ENCODE measurements around the gene STRBP. TPM values are rescaled to one million over a fixed set of nuclear protein-coding genes. Genes with fewer than 3 reads are reported as not detected.

The STRBP gene
- total RNA-seq, 1 donor from 2014 or later, result 65.9 TPM

DNA sequence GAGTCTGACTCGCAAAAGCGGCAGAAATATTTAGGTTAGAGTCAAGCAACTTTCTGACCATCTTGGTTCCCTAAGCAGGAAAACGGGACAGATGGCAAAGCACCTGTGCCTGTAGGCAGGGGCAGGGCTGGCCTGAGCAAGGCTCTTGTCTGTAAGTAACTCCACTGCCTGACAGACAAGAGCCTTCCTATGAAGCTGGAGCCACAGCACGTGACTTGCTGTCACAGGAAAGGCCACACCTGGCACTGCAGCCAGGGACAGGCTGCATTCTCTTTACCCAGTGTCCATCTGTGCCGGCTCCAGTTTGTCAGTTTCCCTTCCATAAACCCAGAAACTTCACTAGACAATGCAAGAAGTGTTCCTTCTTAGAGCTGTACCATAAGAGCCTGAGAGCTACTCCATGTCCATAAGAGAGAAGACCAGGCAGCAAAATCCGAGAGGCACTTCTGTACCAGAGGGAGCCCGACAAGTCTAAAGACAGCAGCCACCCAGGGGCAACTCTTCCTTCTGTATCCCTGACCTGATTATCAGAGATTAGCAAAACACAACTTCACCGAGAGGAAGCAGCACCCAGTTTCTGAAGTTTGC is 156.9 kb downstream of the STRBP start:
- DNase-seq (ENCODE audit: low spot score in 2 of 2, unreplicated experiment in 2 of 2), result no peak
- Mint-ChIP-seq H3K27me3 (ENCODE audit: low read depth) (no peaks in the 10 kb centered on the region), H3K4me1 (no peaks in the 10 kb centered on the region), H3K36me3 (peaks cover 23% of the 10 kb centered on the region), H3K27ac (no peak overlapping the region), H3K9me3 (no peaks in the 10 kb centered on the region), H3K4me3 (no peak overlapping the region)
- TF ChIP-seq, protein P1, sequence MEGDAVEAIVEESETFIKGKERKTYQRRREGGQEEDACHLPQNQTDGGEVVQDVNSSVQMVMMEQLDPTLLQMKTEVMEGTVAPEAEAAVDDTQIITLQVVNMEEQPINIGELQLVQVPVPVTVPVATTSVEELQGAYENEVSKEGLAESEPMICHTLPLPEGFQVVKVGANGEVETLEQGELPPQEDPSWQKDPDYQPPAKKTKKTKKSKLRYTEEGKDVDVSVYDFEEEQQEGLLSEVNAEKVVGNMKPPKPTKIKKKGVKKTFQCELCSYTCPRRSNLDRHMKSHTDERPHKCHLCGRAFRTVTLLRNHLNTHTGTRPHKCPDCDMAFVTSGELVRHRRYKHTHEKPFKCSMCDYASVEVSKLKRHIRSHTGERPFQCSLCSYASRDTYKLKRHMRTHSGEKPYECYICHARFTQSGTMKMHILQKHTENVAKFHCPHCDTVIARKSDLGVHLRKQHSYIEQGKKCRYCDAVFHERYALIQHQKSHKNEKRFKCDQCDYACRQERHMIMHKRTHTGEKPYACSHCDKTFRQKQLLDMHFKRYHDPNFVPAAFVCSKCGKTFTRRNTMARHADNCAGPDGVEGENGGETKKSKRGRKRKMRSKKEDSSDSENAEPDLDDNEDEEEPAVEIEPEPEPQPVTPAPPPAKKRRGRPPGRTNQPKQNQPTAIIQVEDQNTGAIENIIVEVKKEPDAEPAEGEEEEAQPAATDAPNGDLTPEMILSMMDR (IDR thresholded peaks at IDR 0.05; ENCODE audit: unreplicated experiment), result no peak

DNA sequence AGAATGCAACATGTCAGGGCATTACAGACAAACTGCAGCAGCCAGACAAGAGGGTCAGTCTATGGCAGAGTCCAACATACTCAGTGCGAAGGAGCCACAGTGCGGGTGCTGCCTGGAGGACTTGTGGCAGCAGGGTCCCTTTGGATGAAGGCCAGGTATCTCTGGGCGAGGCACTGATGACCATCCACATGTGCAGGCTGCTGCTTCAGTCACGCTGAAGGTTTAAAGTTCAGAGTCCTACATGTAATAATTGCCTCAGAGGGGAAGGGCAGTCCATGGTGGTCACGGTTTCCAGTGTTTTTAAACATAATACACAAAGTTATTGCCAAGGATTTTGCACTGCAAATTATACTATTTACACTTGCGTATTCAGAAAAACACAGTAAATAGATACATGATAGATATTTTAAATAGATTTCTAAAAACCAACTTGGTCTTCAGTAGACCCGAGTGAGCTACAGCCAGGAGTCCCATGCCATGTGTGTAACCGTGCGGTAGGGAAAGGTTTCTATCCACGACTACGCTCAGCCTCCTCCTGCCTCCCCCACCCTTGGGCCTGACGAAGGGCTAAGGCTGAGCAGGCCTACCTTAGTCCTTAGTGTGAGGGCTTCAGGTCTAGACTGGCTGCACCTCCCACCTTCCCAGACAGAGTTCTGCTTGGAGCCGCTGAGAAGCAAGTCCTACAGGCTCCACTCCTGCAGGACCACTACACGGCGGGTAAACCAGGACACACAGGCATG is 158.7 kb downstream of the STRBP start:
- no peaks in the 10 kb centered on the region for H3K27me3 Mint-ChIP-seq (ENCODE audit: low read depth)
- H3K27ac Mint-ChIP-seq, result no peak overlapping the region
- TF ChIP-seq, protein P1 (IDR thresholded peaks at IDR 0.05; ENCODE audit: unreplicated experiment), result no peak
- no peaks in the 10 kb centered on the region for H3K4me1 Mint-ChIP-seq
- H3K4me3 Mint-ChIP-seq, result no peak overlapping the region
- H3K36me3 Mint-ChIP-seq, result peaks cover 18% of the 10 kb centered on the region
- DNase-seq (ENCODE audit: low spot score in 2 of 2, unreplicated experiment in 2 of 2), result no peak
- H3K9me3 Mint-ChIP-seq, result no peaks in the 10 kb centered on the region

DNA sequence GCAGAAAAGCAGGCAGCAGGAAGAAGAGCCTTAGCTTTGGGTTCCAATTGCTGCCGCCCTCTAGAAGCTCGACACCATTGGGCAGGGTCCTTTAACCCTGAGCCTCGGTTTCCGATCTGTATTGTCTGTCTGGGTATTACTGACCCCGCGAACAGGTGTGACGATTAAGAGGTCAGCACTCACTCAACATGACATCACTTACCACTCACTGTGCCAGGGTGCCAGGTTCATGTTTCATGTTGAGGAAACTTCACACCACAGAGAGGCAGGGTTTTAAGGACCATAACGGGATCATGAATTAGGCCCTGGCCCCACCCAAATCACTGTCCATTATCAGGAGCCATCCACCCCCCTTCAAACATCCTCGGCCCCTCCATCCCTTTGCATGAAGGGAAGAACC is 159.4 kb downstream of the STRBP start:
- no peak overlapping the region for H3K4me3 Mint-ChIP-seq
- DNase-seq (ENCODE audit: low spot score in 2 of 2, unreplicated experiment in 2 of 2), result no peak
- H3K27me3 Mint-ChIP-seq (ENCODE audit: low read depth), result no peaks in the 10 kb centered on the region
- no peaks in the 10 kb centered on the region for H3K4me1 Mint-ChIP-seq
- H3K36me3 Mint-ChIP-seq, result peaks cover 15% of the 10 kb centered on the region
- no peaks in the 10 kb centered on the region for H3K9me3 Mint-ChIP-seq
- H3K27ac Mint-ChIP-seq, result no peak overlapping the region
- TF ChIP-seq, protein P1 (IDR thresholded peaks at IDR 0.05; ENCODE audit: unreplicated experiment), result no peak

DNA sequence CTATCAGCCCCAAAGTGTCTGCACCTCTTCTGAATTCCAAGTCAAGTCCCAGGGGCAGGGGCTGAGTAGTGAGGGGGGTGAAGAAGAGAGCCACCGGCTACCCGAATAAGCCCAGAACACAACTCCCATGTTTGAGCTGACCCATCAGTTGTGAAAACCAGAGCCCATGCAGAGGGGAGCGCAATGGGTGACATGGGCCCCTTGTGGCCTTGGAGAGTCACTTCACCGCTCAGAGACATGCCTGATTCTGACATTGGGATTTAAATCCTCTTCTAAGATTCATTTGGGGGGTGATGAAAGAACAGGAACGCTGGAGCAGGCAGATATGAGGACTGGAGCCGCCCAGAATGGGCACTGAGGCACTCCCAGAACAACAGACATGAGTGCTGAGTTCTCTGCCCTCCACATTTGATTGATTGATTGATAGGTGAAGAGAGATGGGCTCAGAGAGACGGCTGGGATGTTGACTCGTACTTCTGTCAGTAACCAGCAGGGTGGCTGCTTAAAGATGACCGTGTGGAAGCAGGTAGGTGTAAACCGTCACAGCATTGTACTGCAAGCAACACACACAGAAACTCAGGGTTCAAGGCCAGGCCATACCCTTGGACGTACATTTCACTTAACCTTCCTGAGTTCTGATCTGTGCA is 160.6 kb downstream of the STRBP start:
- no peaks in the 10 kb centered on the region for H3K9me3 Mint-ChIP-seq
- no peak overlapping the region for H3K27ac Mint-ChIP-seq
- no peak overlapping the region for H3K4me3 Mint-ChIP-seq
- TF ChIP-seq, protein P1 (IDR thresholded peaks at IDR 0.05; ENCODE audit: unreplicated experiment), result no peak
- peaks cover 18% of the 10 kb centered on the region for H3K36me3 Mint-ChIP-seq
- no peak for DNase-seq (ENCODE audit: low spot score in 2 of 2, unreplicated experiment in 2 of 2)
- H3K4me1 Mint-ChIP-seq, result peaks cover 6% of the 10 kb centered on the region
- no peaks in the 10 kb centered on the region for H3K27me3 Mint-ChIP-seq (ENCODE audit: low read depth)

DNA sequence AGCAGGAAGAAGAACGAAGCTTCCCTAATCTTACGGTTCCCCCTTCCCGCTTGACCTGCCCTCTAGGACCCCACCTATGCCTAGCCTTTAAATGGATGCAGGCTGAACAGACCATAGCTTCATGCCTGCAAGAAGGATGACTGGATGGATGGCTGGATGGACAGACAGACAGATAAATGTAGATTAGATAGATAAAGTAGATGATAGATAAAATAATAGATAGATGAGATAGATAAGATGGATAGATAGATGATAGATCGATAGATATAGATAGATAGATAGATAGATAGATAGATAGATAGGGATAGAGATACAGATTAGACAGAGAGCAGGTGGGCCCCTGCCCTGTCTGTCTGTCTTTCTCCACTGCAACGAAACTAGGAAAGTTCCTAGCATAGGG is 162.9 kb downstream of the STRBP start:
- DNase-seq (ENCODE audit: low spot score in 2 of 2, unreplicated experiment in 2 of 2), result no peak
- Mint-ChIP-seq H3K27me3 (ENCODE audit: low read depth) (no peaks in the 10 kb centered on the region), H3K36me3 (peaks cover 25% of the 10 kb centered on the region), H3K27ac (no peak overlapping the region), H3K4me3 (no peak overlapping the region), H3K4me1 (peaks cover 11% of the 10 kb centered on the region), H3K9me3 (no peaks in the 10 kb centered on the region)
- TF ChIP-seq, protein P1 (IDR thresholded peaks at IDR 0.05; ENCODE audit: unreplicated experiment), result no peak
